Suppressor macrophage (primary cell): Measurements from ENCODE around the gene MTUS2.
A peak's percentile ranks its signal among the peaks of the same experiment; 100 is the strongest.

Experiments
- DNase-seq, 4 experiments: peaks; one replicate each; pipeline ENCODE4 v3.0.0-alpha.2; 2020 to 2022

Gene MTUS2

GRCh38 chr13:29255567-29255966 lies 435.4 kb downstream of the MTUS2 start:
- no peak for DNase-seq

GRCh38 chr13:29260684-29261083 lies 440.5 kb downstream of the MTUS2 start:
- DNase-seq: no peak

GRCh38 chr13:29266261-29266660 lies 446.1 kb downstream of the MTUS2 start:
- DNase-seq: no peak

GRCh38 chr13:29266756-29267733 lies 446.9 kb downstream of the MTUS2 start:
- DNase-seq: no peak

GRCh38 chr13:29270271-29270985 lies 450.3 kb downstream of the MTUS2 start:
- DNase-seq: no peak

GRCh38 chr13:29271606-29272005 lies 451.5 kb downstream of the MTUS2 start:
- DNase-seq: no peak

GRCh38 chr13:29279356-29280254 lies 459.5 kb downstream of the MTUS2 start:
- no peak for DNase-seq

GRCh38 chr13:29281932-29282495 lies 461.9 kb downstream of the MTUS2 start:
- DNase-seq: peak in 1 of 4 experiments; percentile 1

GRCh38 chr13:29284726-29285125 lies 464.6 kb downstream of the MTUS2 start:
- DNase-seq: no peak

GRCh38 chr13:29287237-29287636 lies 467.1 kb downstream of the MTUS2 start:
- DNase-seq: no peak

- DNase-seq: no peak
Observed at GRCh38 chr13:29292045-29292444, 471.9 kb downstream of the MTUS2 start.

GRCh38 chr13:29294821-29295220 lies 474.7 kb downstream of the MTUS2 start:
- DNase-seq: no peak

GRCh38 chr13:29301027-29301426 lies 480.9 kb downstream of the MTUS2 start:
- no peak for DNase-seq

- no peak for DNase-seq
Observed at GRCh38 chr13:29304148-29304547, 484.0 kb downstream of the MTUS2 start.

- no peak for DNase-seq
Observed at GRCh38 chr13:29310806-29311205, 490.7 kb downstream of the MTUS2 start.

- no peak for DNase-seq
Observed at GRCh38 chr13:29315847-29316246, 495.7 kb downstream of the MTUS2 start.

- DNase-seq: no peak
Observed at GRCh38 chr13:29317828-29318227, 497.7 kb downstream of the MTUS2 start.

- no peak for DNase-seq
Observed at GRCh38 chr13:29318741-29319140, 498.6 kb downstream of the MTUS2 start.

GRCh38 chr13:29319451-29319850 lies 499.3 kb downstream of the MTUS2 start:
- DNase-seq: no peak

GRCh38 chr13:29323954-29324353 lies 503.8 kb downstream of the MTUS2 start:
- no peak for DNase-seq

- no peak for DNase-seq
Observed at GRCh38 chr13:29324601-29325000, 504.5 kb downstream of the MTUS2 start.

GRCh38 chr13:29328501-29328900 lies 508.4 kb downstream of the MTUS2 start:
- DNase-seq: no peak
